ENCODE measurements around the gene RPS6KA2.
"Not testable (repeated sequence)": the region's sequence is repeated elsewhere in the genome, so short reads cannot be mapped to it uniquely, and the experiment has no call there.

The RPS6KA2 gene

DNA sequence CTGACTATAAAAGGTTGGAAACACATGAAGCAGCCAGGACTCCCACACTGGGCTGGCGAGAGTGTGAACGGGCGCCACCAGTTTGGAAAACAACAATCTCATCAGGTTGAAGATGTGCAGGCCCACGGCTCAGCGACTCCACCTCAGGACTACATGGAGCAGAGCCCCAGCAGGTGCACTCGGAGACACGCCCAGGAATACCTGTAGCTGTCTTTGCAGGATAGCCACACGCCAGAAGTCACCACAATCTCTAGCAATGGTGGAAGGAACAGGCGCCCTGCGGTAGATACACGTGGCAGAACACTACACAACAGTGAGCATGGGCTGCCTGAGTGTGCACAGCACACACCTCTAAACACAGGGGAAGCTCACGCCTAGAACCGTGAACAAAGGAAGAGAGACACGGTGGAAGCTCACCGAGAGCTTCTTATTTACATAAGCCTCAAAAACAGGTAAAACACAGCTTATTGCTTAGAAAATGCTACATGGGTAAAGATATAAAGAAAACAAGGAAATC is 28.7 kb upstream of the RPS6KA2 start:
- DNase-seq: no peak

- DNase-seq: no peak
These were observed 28.2 kb upstream of the RPS6KA2 start for GRCh38 chr6:166655251-166655650.

GRCh38 chr6:166654573-166654972 is 27.5 kb upstream of the RPS6KA2 start:
- no peak for DNase-seq

DNA sequence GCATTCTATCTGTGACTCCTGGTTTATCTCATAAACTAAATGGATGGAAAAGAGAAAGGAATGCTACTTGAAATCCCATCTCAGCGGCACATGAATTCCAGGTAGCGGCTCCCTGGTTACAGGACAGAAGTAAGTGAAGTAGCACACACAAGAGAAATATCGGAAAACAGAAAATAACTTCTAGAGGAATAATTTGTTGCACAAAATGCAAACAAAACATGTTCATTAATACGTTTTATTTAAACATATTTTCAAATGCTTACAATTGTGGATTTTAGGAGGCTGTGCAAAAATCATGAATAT is 26.5 kb upstream of the RPS6KA2 start:
- DNase-seq: no peak

GRCh38 chr6:166650824-166651807 is 24.1 kb upstream of the RPS6KA2 start:
- DNase-seq: no peak

DNA sequence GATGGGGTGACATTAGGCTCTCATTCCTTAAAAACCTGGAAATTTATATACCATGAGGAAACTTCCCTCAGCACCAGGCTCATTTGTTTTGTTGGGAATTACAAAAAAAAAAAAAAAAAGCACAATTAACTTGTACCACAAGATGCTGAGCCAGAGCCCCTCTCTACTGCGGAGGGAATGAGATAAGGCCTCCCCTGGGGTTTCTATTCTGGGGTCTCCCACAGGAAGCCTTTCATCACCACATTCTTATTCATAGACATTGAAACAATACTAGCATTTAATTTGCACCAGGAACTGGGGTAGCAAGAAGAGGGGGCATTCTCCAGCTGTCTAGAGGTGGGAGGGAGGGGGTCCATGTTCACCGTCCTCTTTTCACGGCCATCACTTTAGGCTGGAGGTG is 23.0 kb upstream of the RPS6KA2 start:
- no peak for DNase-seq

DNA sequence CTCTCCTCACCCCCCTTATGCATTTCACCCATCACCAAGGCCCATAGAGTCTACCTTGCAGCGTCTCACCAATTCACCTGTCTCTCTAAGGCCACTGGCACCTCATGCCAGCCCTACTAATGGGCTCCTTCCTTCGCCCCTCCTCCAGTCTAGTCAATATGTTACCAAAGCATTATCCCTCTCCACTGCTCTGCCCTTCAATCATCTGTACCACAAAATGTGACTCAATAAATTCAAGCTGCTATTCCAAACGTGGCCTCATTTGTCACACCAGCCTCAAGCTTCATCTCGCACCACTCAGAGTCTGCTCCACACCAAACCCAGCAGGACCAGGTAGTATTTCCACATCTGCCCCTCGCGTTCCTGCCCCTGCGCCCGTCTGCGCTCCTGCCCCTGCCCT is 21.8 kb upstream of the RPS6KA2 start:
- no peak for DNase-seq

- no peak for DNase-seq
These were observed 20.8 kb upstream of the RPS6KA2 start for GRCh38 chr6:166647896-166648295.

- no peak for DNase-seq
These were observed 19.7 kb upstream of the RPS6KA2 start for GRCh38 chr6:166646716-166647115.

- DNase-seq: no peak
These were observed 18.8 kb upstream of the RPS6KA2 start for GRCh38 chr6:166645896-166646295.

GRCh38 chr6:166644681-166645080 is 17.6 kb upstream of the RPS6KA2 start:
- DNase-seq: no peak

- DNase-seq: no peak
These were observed 17.0 kb upstream of the RPS6KA2 start for GRCh38 chr6:166643891-166644590.

DNA sequence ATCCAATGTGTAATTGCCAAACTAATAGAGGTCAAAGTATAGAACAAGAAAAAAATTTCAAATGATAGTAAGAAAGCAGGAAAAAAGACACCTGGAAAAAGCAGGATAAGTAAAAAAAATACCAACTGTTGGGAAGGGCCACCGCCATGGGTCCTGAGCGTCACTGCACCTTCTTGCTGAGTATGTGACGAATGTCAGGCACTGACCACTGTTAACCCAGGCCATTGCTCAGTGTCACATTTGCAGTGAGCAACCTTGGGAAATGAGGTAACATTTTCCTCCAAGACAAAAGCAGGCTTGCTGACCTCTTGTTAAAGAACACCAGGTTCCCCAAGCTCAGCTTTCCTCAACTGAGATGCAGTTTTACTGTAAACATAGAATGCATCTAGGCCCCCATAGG is 15.6 kb upstream of the RPS6KA2 start:
- no peak for DNase-seq

- no peak for DNase-seq
These were observed 13.4 kb upstream of the RPS6KA2 start for GRCh38 chr6:166640342-166641043.

GRCh38 chr6:166639921-166640320 is 12.9 kb upstream of the RPS6KA2 start:
- no peak for DNase-seq

GRCh38 chr6:166638573-166638964 is 11.5 kb upstream of the RPS6KA2 start:
- DNase-seq: no peak

GRCh38 chr6:166637812-166638572 is 10.9 kb upstream of the RPS6KA2 start:
- no peak for DNase-seq

DNA sequence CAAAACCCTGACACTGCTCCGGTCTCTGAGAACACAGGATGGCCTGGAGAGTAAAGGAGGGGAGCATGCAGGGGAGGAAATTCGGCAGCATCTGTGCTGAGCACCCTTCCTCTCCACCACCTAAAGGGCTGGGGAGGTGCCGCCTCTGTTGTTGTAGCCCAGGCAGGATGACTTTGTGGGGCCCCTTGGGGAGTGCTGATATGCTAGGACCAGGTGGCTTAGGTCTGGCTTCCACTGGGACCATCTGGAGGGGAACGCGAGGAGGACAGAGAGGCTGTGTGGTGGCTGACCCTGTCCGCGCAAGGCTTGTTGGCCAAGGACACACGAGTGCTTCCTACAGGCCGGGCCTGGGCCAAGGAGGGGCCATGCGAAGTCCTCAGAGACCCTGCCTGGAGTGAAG is 9.9 kb upstream of the RPS6KA2 start:
- no peak for DNase-seq

DNA sequence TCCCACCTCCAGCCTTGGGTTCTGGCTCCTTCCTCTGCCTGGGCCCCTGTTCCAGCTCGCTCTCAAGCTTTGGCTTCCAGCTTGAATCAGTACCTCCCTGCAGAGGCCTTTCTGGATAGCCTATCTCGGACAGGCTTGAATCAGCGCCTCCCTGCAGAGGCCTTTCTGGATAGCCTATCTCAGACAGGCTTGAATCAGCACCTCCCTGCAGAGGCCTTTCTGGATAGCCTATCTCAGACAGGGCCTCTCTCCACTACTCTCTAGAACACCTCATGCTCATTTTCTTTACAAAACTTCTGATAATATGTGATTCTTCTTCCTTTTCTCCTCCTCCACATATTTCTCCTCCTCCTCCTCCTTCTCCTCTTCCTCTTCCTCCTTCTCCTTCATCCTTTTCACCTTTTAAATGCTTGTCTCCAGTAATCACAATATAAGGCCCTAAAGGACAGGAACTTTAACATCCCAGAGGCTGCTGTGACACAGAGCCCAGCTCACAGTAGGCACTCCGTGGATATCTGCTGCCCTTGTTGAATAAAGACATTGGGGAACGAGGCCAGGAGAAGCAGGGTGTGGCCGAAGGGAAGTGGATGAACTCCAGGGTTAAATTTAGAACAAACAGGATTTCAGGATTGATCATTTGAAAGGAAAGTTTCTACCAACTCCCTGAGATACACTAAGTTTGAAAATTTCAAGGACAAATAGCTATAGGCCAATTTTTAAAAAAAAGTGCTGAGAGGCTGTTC is 9.3 kb upstream of the RPS6KA2 start:
- DNase-seq: no peak

DNA sequence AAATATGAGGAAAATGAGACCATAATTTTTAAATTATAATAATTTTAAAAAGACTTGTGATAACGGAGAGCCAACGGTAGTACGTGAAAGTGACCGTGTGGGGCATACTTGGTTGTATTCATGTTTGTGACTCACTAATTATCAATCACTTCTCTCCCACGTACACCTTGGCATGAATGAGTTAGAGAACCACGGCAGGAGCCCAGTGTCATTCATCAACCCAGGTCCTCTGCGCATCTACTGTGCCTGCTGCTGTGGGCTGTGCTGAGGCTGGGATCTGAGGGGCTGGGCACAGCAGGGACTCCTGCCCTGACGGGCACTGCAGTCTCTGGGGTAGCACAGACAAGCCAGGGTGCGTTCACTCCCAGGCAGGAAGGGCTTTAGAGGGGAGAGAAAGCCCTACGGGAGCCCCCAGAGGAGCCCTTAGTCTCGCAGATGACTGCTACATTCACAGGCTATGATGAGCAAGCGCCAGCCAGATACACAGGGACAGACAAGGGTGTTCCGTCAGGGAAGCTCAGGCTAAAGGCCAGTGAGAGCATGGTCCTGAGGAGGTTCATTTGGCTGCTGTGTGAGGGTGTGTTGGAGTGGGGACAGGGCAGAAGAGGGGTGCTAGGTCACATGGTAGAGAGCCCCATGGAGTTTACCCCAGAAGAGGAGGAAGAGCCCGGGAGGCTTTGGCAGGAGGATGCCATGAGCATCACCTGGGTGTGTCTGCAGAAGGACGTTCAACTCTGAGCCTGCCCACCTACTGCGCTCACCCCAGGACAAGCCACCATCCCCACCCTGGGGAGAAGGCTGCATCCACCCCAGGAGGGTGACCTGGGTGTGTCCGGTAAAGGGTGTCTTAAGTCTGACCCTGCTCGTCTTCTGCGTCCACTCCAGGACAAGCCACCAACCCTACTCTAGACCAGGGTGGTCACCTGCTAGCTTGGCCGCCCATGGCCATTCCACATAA is 8.2 kb upstream of the RPS6KA2 start:
- no peak for DNase-seq

GRCh38 chr6:166634581-166634980 is 7.5 kb upstream of the RPS6KA2 start:
- DNase-seq: not testable (repeated sequence)
